Right cardiac atrium (tissue), 5 donors: ENCODE measurements around the gene BTF3L4. TPM values are rescaled to one million over a fixed set of nuclear protein-coding genes. Genes with fewer than 3 reads are reported as not detected.
A peak's percentile ranks its signal among the peaks of the same experiment; 100 is the strongest.

ENCODE experiments used
- ATAC-seq, 2 donors: fragments of 200-7000 bp; cut with Tn5 transposase; one replicate each; pipeline versions ENCODE4 v1.8.0 to v1.9.1; 2020; ENCODE audit warnings: moderate library complexity in 2 of 2, mild to moderate bottlenecking in 1 of 2
- DNase-seq, 3 donors: peaks; one replicate each; pipeline ENCODE4 v3.0.0-alpha.2; 2020
- H3K27ac ChIP-seq: one replicate; pipeline ENCODE4 v1.5.1; 2013; ENCODE audit warnings: mild to moderate bottlenecking, low read length, control low read depth, moderate library complexity
- H3K27me3 ChIP-seq: one replicate; pipeline ENCODE4 v1.6.1; 2013; ENCODE audit not compliant: control insufficient read depth, insufficient read depth
- H3K4me1 ChIP-seq: one replicate; pipeline ENCODE4 v1.6.1; 2013; ENCODE audit warnings: low read length; ENCODE audit not compliant: control insufficient read depth, insufficient read depth
- H3K4me3 ChIP-seq: one replicate; pipeline ENCODE4 v1.5.1; 2013; ENCODE audit warnings: low read length, control low read depth
- H3K9me3 ChIP-seq: one replicate; pipeline ENCODE4 v1.6.1; 2013; ENCODE audit warnings: low read length; ENCODE audit not compliant: control insufficient read depth
- WGBS: extraction: QIAGEN DNeasy Blood & Tissue Kit; methylation state at CpG from one replicate; pipeline ENCODE4 v1.1.7; 2013; 5-methylcytosine and 5-hydroxymethylcytosine counted together
- intact Hi-C, 4 donors: fragments of 100-400 bp; cut with DNase I; formaldehyde crosslinking; loops; one replicate each; pipeline versions ENCODE4 v1.11.0 to v1.14.0; 2022 to 2023
- polyA plus RNA-seq: library from polyadenylated mRNA; stranded (reverse); fragments of 200-250 nt; gene quantifications from one replicate; pipeline ENCODE4 v1.2.3, GENCODE V29; 2013
- total RNA-seq, 4 donors: library from RNA; stranded (reverse); fragmentation: NEBNext Ultra II Directional; extraction: Animal tissue kit (Norgen Biotek cat#: 25700); gene quantifications; one replicate each; pipeline ENCODE4 v1.2.1, GENCODE V29; 2021
- donor health status: healthy with polysubstance abuse.
- donor health status: DM: no; HTN: yes; CAD: no.
- donor health status: DM: no; HTN: no; CAD: no.
- donor health status: DM: no; HTN: yes; CAD: no; lungs with severe emphysema.
- donor health status: DM: yes; HTN: yes; CAD: no.

The BTF3L4 gene
- total and polyA plus RNA-seq, 5 donors = 28.5 to 35.8 (median 33.2) TPM

GRCh38 chr1:52123622-52124021 is 67.5 kb downstream of the BTF3L4 start:
- Histone ChIP-seq H3K9me3 (no peaks in the 10 kb centered on the region), H3K4me1 (no peaks in the 10 kb centered on the region), H3K4me3 (no peak overlapping the region), H3K27ac (no peak overlapping the region), H3K27me3 (no peaks in the 10 kb centered on the region)
- no peak for ATAC-seq
- WGBS = 89% methylated on average over 6 of the region's 6 CpGs
- intact Hi-C loops = loop anchor here in 1 of 4 donors (10.0 kb wide), 1 partner anchor 171 kb away; no protein-coding TSS in a partner anchor
- no peak for DNase-seq

GRCh38 chr1:52125736-52126359 is 69.8 kb downstream of the BTF3L4 start:
- no peaks in the 10 kb centered on the region for H3K27me3 ChIP-seq
- H3K27ac ChIP-seq = no peak overlapping the region
- no peaks in the 10 kb centered on the region for H3K9me3 ChIP-seq
- no peak for ATAC-seq
- intact Hi-C loops = loop anchor here in 3 of 4 donors (5.0 to 10.0 kb wide), 2 partner anchors 169 to 171 kb away; no protein-coding TSS in a partner anchor
- no peak overlapping the region for H3K4me3 ChIP-seq
- no peaks in the 10 kb centered on the region for H3K4me1 ChIP-seq
- no peak for DNase-seq

DNA sequence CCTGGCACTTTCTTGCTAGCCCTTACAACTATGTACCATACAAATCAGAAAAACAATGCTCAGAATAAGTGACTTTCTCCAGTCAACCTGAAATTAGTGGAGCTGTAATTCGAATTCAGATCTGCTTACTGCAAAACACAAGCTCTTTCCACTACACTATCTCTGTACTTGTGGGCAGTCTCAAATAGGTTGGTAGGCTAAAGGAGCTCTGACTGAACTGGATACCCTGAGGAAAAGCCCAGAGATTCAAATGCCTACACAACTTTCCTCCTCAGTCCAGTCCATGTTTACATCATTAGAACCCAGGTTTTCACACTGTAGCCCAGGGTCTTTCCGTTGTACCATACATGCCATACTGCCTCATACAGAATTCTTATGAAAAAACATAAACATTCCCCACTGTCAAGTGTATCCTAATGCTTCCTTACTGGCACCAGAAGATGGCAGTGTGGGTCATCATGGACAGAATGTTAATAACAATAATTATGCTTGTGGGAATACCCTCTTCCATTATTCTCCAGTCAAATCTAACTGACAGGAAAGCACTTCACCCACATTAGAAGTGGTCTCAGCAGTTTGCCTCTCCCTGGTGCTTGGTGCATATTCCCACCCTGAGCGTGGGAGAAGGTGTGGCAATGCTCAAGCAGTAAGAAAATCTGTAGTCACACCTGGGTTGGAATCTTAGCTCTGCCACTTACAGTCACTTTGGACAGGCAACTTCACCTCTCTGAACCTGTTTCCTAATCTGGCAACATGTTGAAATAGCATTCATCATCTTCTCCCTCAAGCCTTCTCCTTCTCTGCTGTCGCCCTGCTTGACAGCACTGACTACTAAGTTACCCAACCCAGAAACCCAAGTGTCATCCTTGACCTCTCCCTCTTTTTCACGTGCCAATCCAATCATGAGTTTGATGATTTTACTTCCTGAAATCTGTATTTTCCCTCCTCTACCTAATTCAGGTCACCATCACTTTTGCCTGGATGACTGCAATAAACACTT is 71.4 kb downstream of the BTF3L4 start:
- H3K27me3 ChIP-seq = no peaks in the 10 kb centered on the region
- no peaks in the 10 kb centered on the region for H3K4me1 ChIP-seq
- no peak overlapping the region for H3K27ac ChIP-seq
- no peak for DNase-seq
- 27% methylated on average over 5 of the region's 5 CpGs for WGBS
- H3K4me3 ChIP-seq = no peak overlapping the region
- intact Hi-C loops = loop anchor here in 3 of 4 donors (5.0 to 10.0 kb wide), 2 partner anchors 167 to 170 kb away; no protein-coding TSS in a partner anchor
- peak; percentile 48 to 67 for ATAC-seq
- H3K9me3 ChIP-seq = no peaks in the 10 kb centered on the region

DNA sequence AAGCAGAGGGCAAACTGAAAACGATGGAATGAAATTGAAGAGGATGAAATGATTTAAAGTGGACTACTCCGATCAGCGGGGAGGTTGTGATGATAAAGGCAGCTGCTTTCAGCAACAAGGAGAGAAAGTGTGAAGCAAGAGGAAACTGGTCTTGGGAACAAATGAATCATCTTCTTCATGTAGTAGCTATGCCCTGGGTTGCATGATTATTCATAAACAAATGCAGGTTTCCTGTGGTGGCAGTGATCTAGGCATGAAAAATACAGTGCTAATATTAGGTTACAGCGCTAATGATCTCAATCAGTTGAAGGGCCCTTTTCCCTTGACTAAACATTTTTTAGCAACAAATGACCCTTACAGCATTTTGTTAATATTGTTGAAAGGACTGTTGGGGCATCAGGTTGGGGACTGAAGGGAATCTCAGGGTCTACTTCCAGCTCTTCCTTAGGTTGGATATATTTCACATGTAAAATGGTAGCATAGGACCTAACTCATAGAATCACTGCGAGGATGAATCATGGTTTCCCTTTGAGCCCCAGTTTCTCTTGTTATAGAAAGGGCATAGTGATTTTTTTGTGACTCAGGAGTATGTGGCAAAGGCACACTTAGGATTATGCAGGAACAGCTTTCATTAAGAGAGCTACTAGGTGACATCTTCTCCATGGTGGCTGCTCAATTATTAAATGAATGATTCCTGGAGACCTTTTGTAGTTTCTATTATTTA is 83.9 kb downstream of the BTF3L4 start:
- intact Hi-C loops = loop anchor here in 1 of 4 donors (5.0 kb wide), 1 partner anchor 157 kb away; no protein-coding TSS in a partner anchor
- ATAC-seq (no peak), DNase-seq (no peak)
- 68% methylated on average over 5 of the region's 5 CpGs for WGBS
- Histone ChIP-seq H3K27ac (no peak overlapping the region), H3K27me3 (no peaks in the 10 kb centered on the region), H3K9me3 (no peaks in the 10 kb centered on the region), H3K4me1 (peaks cover 2% of the 10 kb centered on the region), H3K4me3 (no peak overlapping the region)

Other genes starting within 250 kb of the BTF3L4 start
- gene NRDC, start 177.6 kb upstream of the BTF3L4 start, total RNA-seq = 100 to 1,000 TPM; 115 to 153 (median 140) TPM
- gene NRDC, start 177.6 kb upstream of the BTF3L4 start, polyA plus RNA-seq = 90.3 TPM
- under 1 TPM in 1 of 4 donors, not detected in 3; 0.06 TPM for gene RAB3B, start 65.6 kb upstream of the BTF3L4 start, total RNA-seq
- gene RAB3B, start 65.6 kb upstream of the BTF3L4 start, polyA plus RNA-seq = 0.02 TPM
- gene KTI12, start 22.5 kb upstream of the BTF3L4 start, total RNA-seq = 1 to 10 TPM; 3.5 to 5.4 (median 3.9) TPM
- 4.4 TPM for gene KTI12, start 22.5 kb upstream of the BTF3L4 start, polyA plus RNA-seq
- 10 to 100 TPM; 24.6 to 40.5 (median 28.9) TPM for gene TXNDC12, start 1.1 kb upstream of the BTF3L4 start, total RNA-seq
- 18.4 TPM for gene TXNDC12, start 1.1 kb upstream of the BTF3L4 start, polyA plus RNA-seq
- gene ZFYVE9, start 85.8 kb downstream of the BTF3L4 start, total RNA-seq = 10 to 100 TPM; 18.8 to 21.3 (median 20.1) TPM
- 6.2 TPM for gene ZFYVE9, start 85.8 kb downstream of the BTF3L4 start, polyA plus RNA-seq